OCI-LY1 (cell line): ENCODE results near the gene EPB41L2.

Experiments
- H2AFZ ChIP-seq: fragments of 200-600 bp; sonication (generic), shearing (Covaris generic); 2 replicates; pipeline ENCODE4 v1.6.0; 2014; ENCODE audit warnings: antibody characterized with exemption, mild to moderate bottlenecking, low read length
- H3F3A ChIP-seq: fragments of 200-600 bp; sonication (generic), shearing (Covaris generic); 2 replicates; pipeline ENCODE4 v1.6.0; 2014; ENCODE audit warnings: mild to moderate bottlenecking, antibody characterized with exemption, low read length, moderate library complexity; ENCODE audit not compliant: insufficient read depth
- H3K27ac ChIP-seq: fragments of 200-600 bp; sonication (generic); 2 replicates; pipeline ENCODE4 v1.5.1; 2014; ENCODE audit warnings: low read length, mixed run types, mild to moderate bottlenecking, low read depth; ENCODE audit not compliant: poor library complexity, severe bottlenecking
- H3K27me3 ChIP-seq: fragments of 200-600 bp; sonication (generic); 2 replicates; pipeline ENCODE4 v1.6.0; 2014; ENCODE audit warnings: antibody characterized with exemption, mild to moderate bottlenecking, low read length, moderate library complexity; ENCODE audit not compliant: insufficient read depth
- H3K36me3 ChIP-seq: fragments of 200-600 bp; sonication (generic); 2 replicates; pipeline ENCODE4 v1.6.1; 2014; ENCODE audit warnings: mild to moderate bottlenecking, antibody characterized with exemption, low read length, moderate library complexity, mixed read lengths; ENCODE audit not compliant: insufficient read depth
- H3K4me1 ChIP-seq: fragments of 200-600 bp; sonication (generic); 2 replicates; pipeline ENCODE4 v1.5.1; 2014; ENCODE audit warnings: mild to moderate bottlenecking, low read length, moderate library complexity; ENCODE audit not compliant: insufficient read depth, severe bottlenecking
- H3K4me2 ChIP-seq: fragments of 200-600 bp; sonication (generic), shearing (Covaris generic); 2 replicates; pipeline ENCODE4 v1.6.1; 2014; ENCODE audit warnings: low read length
- H3K4me3 ChIP-seq: fragments of 200-600 bp; sonication (generic); 2 replicates; pipeline ENCODE4 v1.5.1; 2014; ENCODE audit warnings: low read length, low read depth, mild to moderate bottlenecking, mixed read lengths; ENCODE audit not compliant: poor library complexity, severe bottlenecking
- H3K79me2 ChIP-seq: fragments of 200-600 bp; shearing (Covaris generic); 2 replicates; pipeline ENCODE4 v1.6.1; 2016; ENCODE audit warnings: mixed run types, low read length, mixed read lengths; ENCODE audit not compliant: insufficient read depth
- H3K9ac ChIP-seq: fragments of 200-600 bp; sonication (generic), shearing (Covaris generic); 2 replicates; pipeline ENCODE4 v1.6.1; 2014; ENCODE audit warnings: mild to moderate bottlenecking, low read length, mixed read lengths
- H3K9me2 ChIP-seq: fragments of 200-600 bp; sonication (generic), shearing (Covaris generic); 2 replicates; pipeline ENCODE4 v1.6.1; 2014; ENCODE audit warnings: low read depth, mild to moderate bottlenecking, low read length, mixed read lengths
- H3K9me3 ChIP-seq: fragments of 200-600 bp; shearing (Covaris generic); 2 replicates; pipeline ENCODE4 v1.6.1; 2014; ENCODE audit warnings: low read length, mixed read lengths
- H4K20me1 ChIP-seq: fragments of 200-600 bp; sonication (generic), shearing (Covaris generic); 2 replicates; pipeline ENCODE4 v1.6.0; 2016; ENCODE audit warnings: mild to moderate bottlenecking, low read length; ENCODE audit not compliant: insufficient read depth
- EZH2 ChIP-seq: fragments of 200-600 bp; sonication (generic), shearing (Covaris generic); IDR thresholded peaks from 2 replicates; pipeline ENCODE4 v1.8.0; 2017; ENCODE audit warnings: borderline replicate concordance, mixed run types, mild to moderate bottlenecking, antibody characterized with exemption, low read length, moderate library complexity, mixed read lengths
- TF ChIP-seq, protein P1 (sequence below): fragments of 200-600 bp; sonication (generic), shearing (Covaris generic); IDR thresholded peaks from 2 replicates; pipeline ENCODE4 v1.5.1; 2017; ENCODE audit warnings: mild to moderate bottlenecking, antibody characterized with exemption, low read length, moderate library complexity, mixed read lengths

The EPB41L2 gene

DNA sequence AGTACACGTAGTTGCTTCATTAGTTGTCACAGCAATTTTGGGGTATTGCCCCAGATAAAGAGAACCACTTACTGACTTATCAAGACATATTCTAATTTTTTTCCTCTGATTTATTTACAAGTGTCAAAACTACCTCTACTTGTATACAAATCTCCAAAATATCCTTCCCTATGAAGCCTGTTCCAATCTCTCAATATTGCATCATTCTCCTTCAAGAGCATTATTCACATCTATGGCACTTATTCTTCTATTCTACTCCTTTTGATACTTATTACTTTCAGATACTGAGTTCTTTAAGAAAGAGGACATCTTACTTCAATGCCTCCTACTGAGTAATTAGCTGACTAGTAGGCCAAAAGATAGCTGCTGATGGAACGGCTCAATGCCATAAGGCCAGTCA lies 130.6 kb downstream of the EPB41L2 start:
- H3K27ac ChIP-seq = no peak overlapping the region
- H3K36me3 ChIP-seq = no peaks in the 10 kb centered on the region
- no peak overlapping the region for H2AFZ ChIP-seq
- no peaks in the 10 kb centered on the region for H3K79me2 ChIP-seq
- H3K9ac ChIP-seq = no peak overlapping the region
- H3K27me3 ChIP-seq = no peaks in the 10 kb centered on the region
- no peaks in the 10 kb centered on the region for H3K9me2 ChIP-seq
- H3K9me3 ChIP-seq = no peaks in the 10 kb centered on the region
- H4K20me1 ChIP-seq = no peaks in the 10 kb centered on the region
- TF ChIP-seq, protein P1, sequence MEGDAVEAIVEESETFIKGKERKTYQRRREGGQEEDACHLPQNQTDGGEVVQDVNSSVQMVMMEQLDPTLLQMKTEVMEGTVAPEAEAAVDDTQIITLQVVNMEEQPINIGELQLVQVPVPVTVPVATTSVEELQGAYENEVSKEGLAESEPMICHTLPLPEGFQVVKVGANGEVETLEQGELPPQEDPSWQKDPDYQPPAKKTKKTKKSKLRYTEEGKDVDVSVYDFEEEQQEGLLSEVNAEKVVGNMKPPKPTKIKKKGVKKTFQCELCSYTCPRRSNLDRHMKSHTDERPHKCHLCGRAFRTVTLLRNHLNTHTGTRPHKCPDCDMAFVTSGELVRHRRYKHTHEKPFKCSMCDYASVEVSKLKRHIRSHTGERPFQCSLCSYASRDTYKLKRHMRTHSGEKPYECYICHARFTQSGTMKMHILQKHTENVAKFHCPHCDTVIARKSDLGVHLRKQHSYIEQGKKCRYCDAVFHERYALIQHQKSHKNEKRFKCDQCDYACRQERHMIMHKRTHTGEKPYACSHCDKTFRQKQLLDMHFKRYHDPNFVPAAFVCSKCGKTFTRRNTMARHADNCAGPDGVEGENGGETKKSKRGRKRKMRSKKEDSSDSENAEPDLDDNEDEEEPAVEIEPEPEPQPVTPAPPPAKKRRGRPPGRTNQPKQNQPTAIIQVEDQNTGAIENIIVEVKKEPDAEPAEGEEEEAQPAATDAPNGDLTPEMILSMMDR = no peak
- no peak for TF ChIP-seq EZH2
- H3F3A ChIP-seq = no peaks in the 10 kb centered on the region
- no peak overlapping the region for H3K4me2 ChIP-seq
- no peak overlapping the region for H3K4me3 ChIP-seq
- no peaks in the 10 kb centered on the region for H3K4me1 ChIP-seq

DNA sequence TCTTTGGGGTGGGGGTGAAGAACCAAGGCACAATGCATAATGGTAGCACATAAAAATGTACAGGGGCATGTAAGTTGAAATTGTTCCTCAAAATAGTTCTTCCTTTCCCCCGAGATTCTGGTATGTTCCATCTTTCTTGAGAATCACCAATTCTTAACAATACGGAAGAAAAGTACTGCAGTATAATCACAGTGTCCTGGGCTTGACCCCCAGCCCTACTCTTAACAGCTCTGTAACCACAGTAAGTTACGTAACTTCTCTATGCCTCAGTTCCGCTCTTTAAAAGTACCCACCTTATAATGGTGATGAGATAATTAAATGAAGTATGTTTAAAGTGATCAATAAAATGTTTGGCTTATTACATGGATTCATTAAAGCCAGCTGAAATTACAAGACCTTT lies 131.4 kb downstream of the EPB41L2 start:
- Histone ChIP-seq H2AFZ (no peak overlapping the region), H3K27me3 (no peaks in the 10 kb centered on the region), H3K4me2 (no peak overlapping the region), H3K9me3 (no peaks in the 10 kb centered on the region), H3K4me1 (no peaks in the 10 kb centered on the region), H3K9ac (no peak overlapping the region), H3F3A (no peaks in the 10 kb centered on the region), H3K79me2 (no peaks in the 10 kb centered on the region), H4K20me1 (no peaks in the 10 kb centered on the region), H3K9me2 (no peaks in the 10 kb centered on the region), H3K4me3 (no peak overlapping the region), H3K27ac (no peak overlapping the region), H3K36me3 (no peaks in the 10 kb centered on the region)
- TF ChIP-seq EZH2 = no peak
- TF ChIP-seq, protein P1 = no peak

DNA sequence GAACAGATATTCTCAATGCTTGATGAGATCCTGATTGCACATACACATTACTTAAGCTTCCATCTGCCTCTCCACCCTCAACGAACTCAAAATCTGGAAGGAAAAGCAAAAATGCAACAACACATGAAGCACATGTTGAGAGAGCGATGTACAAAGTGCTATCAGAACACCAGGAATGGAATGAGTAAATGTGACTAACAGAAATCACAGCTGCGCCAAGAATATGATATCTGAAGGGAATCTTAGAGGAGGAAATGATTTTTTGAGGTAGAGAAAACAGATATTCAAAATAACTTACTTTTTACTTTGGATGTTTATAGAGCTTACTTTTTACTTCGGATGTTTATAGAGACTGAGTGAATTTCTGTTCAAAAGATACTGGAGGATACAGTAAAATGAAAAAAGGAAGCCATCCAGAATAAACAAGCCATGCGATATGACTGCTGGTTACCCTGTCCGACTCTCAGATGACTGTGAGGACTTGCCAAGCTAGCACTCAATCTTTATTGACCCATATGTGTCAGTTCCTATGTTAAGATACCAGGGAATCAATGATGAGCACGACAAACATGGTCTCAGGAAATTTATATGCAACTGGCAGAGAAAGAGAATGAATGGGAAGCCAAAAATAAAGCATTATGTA lies 133.9 kb downstream of the EPB41L2 start:
- no peaks in the 10 kb centered on the region for H3K9me3 ChIP-seq
- no peaks in the 10 kb centered on the region for H3K79me2 ChIP-seq
- no peak overlapping the region for H3K9ac ChIP-seq
- H3K4me3 ChIP-seq = no peak overlapping the region
- H3K27ac ChIP-seq = no peak overlapping the region
- H3K9me2 ChIP-seq = no peaks in the 10 kb centered on the region
- no peaks in the 10 kb centered on the region for H3K36me3 ChIP-seq
- no peaks in the 10 kb centered on the region for H3F3A ChIP-seq
- no peaks in the 10 kb centered on the region for H3K27me3 ChIP-seq
- H4K20me1 ChIP-seq = no peaks in the 10 kb centered on the region
- H2AFZ ChIP-seq = no peak overlapping the region
- H3K4me2 ChIP-seq = no peak overlapping the region
- TF ChIP-seq, protein P1 = no peak
- no peak for TF ChIP-seq EZH2
- H3K4me1 ChIP-seq = no peaks in the 10 kb centered on the region
